KMS-11 (cell line): Measurements from ENCODE around the gene STIL.

Experiments
- H2AFZ ChIP-seq: fragments of 200-600 bp; sonication (generic); 2 replicates; pipeline ENCODE4 v1.6.1; 2016; ENCODE audit warnings: antibody characterized with exemption, mixed run types, low read depth
- H3K27ac ChIP-seq: fragments of 200-600 bp; sonication (generic); 2 replicates; pipeline ENCODE4 v1.6.1; 2016; ENCODE audit warnings: mild to moderate bottlenecking, mixed run types
- H3K27me3 ChIP-seq: fragments of 200-600 bp; sonication (generic); 2 replicates; pipeline ENCODE4 v1.6.1; 2017; ENCODE audit warnings: mild to moderate bottlenecking, low read depth, mixed run types, moderate library complexity; ENCODE audit not compliant: insufficient read depth
- H3K36me3 ChIP-seq: fragments of 200-600 bp; sonication (generic); 2 replicates; pipeline ENCODE4 v1.6.1; 2017; ENCODE audit warnings: mild to moderate bottlenecking, mixed run types; ENCODE audit not compliant: insufficient read depth
- H3K4me1 ChIP-seq: fragments of 200-600 bp; sonication (generic); 2 replicates; pipeline ENCODE4 v1.6.1; 2016; ENCODE audit warnings: mild to moderate bottlenecking, low read depth, mixed run types; ENCODE audit not compliant: poor library complexity, severe bottlenecking
- H3K4me2 ChIP-seq: fragments of 200-600 bp; sonication (generic); 2 replicates; pipeline ENCODE4 v1.7.0; 2016; ENCODE audit warnings: mild to moderate bottlenecking, mixed run types
- H3K4me3 ChIP-seq: fragments of 200-600 bp; sonication (generic); IDR thresholded peaks from 2 replicates; pipeline ENCODE4 v1.6.1; 2017; ENCODE audit warnings: low read depth, low read length, mixed read lengths; ENCODE audit not compliant: insufficient read depth
- H3K79me2 ChIP-seq: fragments of 200-600 bp; sonication (generic); 2 replicates; pipeline ENCODE4 v1.6.1; 2016; ENCODE audit warnings: low read depth, mixed run types; ENCODE audit not compliant: insufficient read depth
- H3K9ac ChIP-seq: fragments of 200-600 bp; sonication (generic); 2 replicates; pipeline ENCODE4 v1.6.1; 2016; ENCODE audit warnings: mild to moderate bottlenecking, mixed run types
- H4K20me1 ChIP-seq: fragments of 200-600 bp; sonication (generic); 2 replicates; pipeline ENCODE4 v1.6.1; 2016; ENCODE audit warnings: mild to moderate bottlenecking, mixed run types; ENCODE audit not compliant: insufficient read depth
- CTCF ChIP-seq: fragments of 200-600 bp; sonication (generic); conservative IDR thresholded peaks from 2 replicates; pipeline ENCODE4 v1.6.1; 2017; ENCODE audit warnings: low read depth, mild to moderate bottlenecking, antibody characterized with exemption, low read length, moderate library complexity, mixed read lengths

The STIL gene

GRCh38 chr1:47212636-47213229 is 101.2 kb downstream of the STIL start:
- TF ChIP-seq CTCF, result no peak
- Histone ChIP-seq H4K20me1 (no peaks in the 10 kb centered on the region), H3K9ac (no peak overlapping the region), H2AFZ (no peak overlapping the region), H3K4me2 (no peak overlapping the region), H3K27ac (no peak overlapping the region), H3K27me3 (no peaks in the 10 kb centered on the region; the same call in 1 of the 2 replicates), H3K4me1 (no peaks in the 10 kb centered on the region), H3K79me2 (no peaks in the 10 kb centered on the region), H3K4me3 (no peak overlapping the region), H3K36me3 (no peaks in the 10 kb centered on the region)

GRCh38 chr1:47211796-47212269 is 102.1 kb downstream of the STIL start:
- no peaks in the 10 kb centered on the region for H4K20me1 ChIP-seq
- H3K4me3 ChIP-seq, result no peak overlapping the region
- H3K4me1 ChIP-seq, result no peaks in the 10 kb centered on the region
- no peak for TF ChIP-seq CTCF
- no peak overlapping the region for H3K4me2 ChIP-seq
- H3K27me3 ChIP-seq, result no peaks in the 10 kb centered on the region; the same call in 1 of the 2 replicates
- H3K27ac ChIP-seq, result no peak overlapping the region
- no peak overlapping the region for H2AFZ ChIP-seq
- no peaks in the 10 kb centered on the region for H3K79me2 ChIP-seq
- H3K36me3 ChIP-seq, result no peaks in the 10 kb centered on the region
- no peak overlapping the region for H3K9ac ChIP-seq

GRCh38 chr1:47210666-47211065 is 103.3 kb downstream of the STIL start:
- H3K4me3 ChIP-seq, result no peak overlapping the region
- no peak overlapping the region for H3K27ac ChIP-seq
- H3K27me3 ChIP-seq, result no peaks in the 10 kb centered on the region; the same call in 1 of the 2 replicates
- H3K4me1 ChIP-seq, result no peaks in the 10 kb centered on the region
- H4K20me1 ChIP-seq, result no peaks in the 10 kb centered on the region
- H3K79me2 ChIP-seq, result no peaks in the 10 kb centered on the region
- no peaks in the 10 kb centered on the region for H3K36me3 ChIP-seq
- H3K4me2 ChIP-seq, result no peak overlapping the region
- H2AFZ ChIP-seq, result no peak overlapping the region
- TF ChIP-seq CTCF, result no peak
- no peak overlapping the region for H3K9ac ChIP-seq

- no peak for TF ChIP-seq CTCF
- Histone ChIP-seq H3K4me3 (no peak overlapping the region), H3K79me2 (no peaks in the 10 kb centered on the region), H3K4me2 (no peak overlapping the region), H3K27ac (no peak overlapping the region), H3K27me3 (no peaks in the 10 kb centered on the region; the same call in 1 of the 2 replicates), H3K36me3 (no peaks in the 10 kb centered on the region), H3K9ac (no peak overlapping the region), H3K4me1 (no peaks in the 10 kb centered on the region), H2AFZ (no peak overlapping the region), H4K20me1 (no peaks in the 10 kb centered on the region)
Observed at GRCh38 chr1:47209725-47210325, 104.1 kb downstream of the STIL start.
